HEK293 (cell line): ENCODE results near the gene PARP15.

Experiments used
- CTCF ChIP-seq: fragments of 450-650 bp; formaldehyde crosslinking; IDR thresholded peaks from 2 replicates; pipeline ENCODE4 v1.5.1; 2016; ENCODE audit warnings: missing biosample characterization, missing genetic modification characterization
- PRDM4 ChIP-seq: fragments of 450-650 bp; formaldehyde crosslinking; IDR thresholded peaks from 2 replicates; pipeline ENCODE4 v1.5.1; 2017; ENCODE audit warnings: missing biosample characterization, missing genetic modification characterization
- REST ChIP-seq: fragments of 450-650 bp; formaldehyde crosslinking; IDR thresholded peaks from 2 replicates; pipeline ENCODE4 v1.5.1; 2016; ENCODE audit warnings: missing biosample characterization, missing genetic modification characterization
- TRIM28 ChIP-seq: IDR thresholded peaks from 2 replicates; pipeline ENCODE4 v1.6.1; 2011; ENCODE audit warnings: low read length, control low read depth, borderline replicate concordance
- ZNF248 ChIP-seq: fragments of 450-650 bp; formaldehyde crosslinking; IDR thresholded peaks from 2 replicates; pipeline ENCODE4 v1.5.1; 2017; ENCODE audit warnings: missing biosample characterization, missing genetic modification characterization
- ZNF274 ChIP-seq, 2 experiments: fragments of 200-500 bp in 1 of 2; fragments of 450-650 bp in 1 of 2; sonication (Bioruptor generic) in 1 of 2; formaldehyde crosslinking in 1 of 2; IDR thresholded peaks; 2 replicates each; pipeline versions ENCODE4 v1.5.1 to v1.6.1; 2014 to 2016; ENCODE audit warnings: borderline replicate concordance in 1 of 2, inconsistent platforms in 1 of 2, low read length in 1 of 2, missing biosample characterization in 1 of 2, missing genetic modification characterization in 1 of 2

- TF ChIP-seq PRDM4 (tag by site-specific recombination) (no peak), CTCF (tag by site-specific recombination) (no peak), REST (tag by site-specific recombination) (no peak), ZNF274 (IDR thresholded peaks at IDR 0.05; ENCODE audit: low read length) (no peak), ZNF274 (tag by site-specific recombination; IDR thresholded peaks at IDR 0.05; ENCODE audit: borderline replicate concordance) (no peak), ZNF248 (tag by site-specific recombination) (no peak), TRIM28 (no peak)
Measured at GRCh38 chr3:122576174-122576940, 1.1 kb upstream of the PARP15 start.
